Kidney epithelial cell (primary cell): ENCODE measurements around the gene MUC13. TPM values are rescaled to one million over a fixed set of nuclear protein-coding genes. Genes with fewer than 3 reads are reported as not detected.
A peak's percentile ranks its signal among the peaks of the same experiment; 100 is the strongest.

Experiments
- DNase-seq: peaks from one replicate; pipeline ENCODE4 v3.0.0-alpha.2; 2010; ENCODE audit warnings: low read depth
- H3K27me3 ChIP-seq: 2 replicates; pipeline ENCODE4 v1.6.0; 2011; ENCODE audit warnings: low read length; ENCODE audit not compliant: control insufficient read depth, insufficient read depth
- H3K36me3 ChIP-seq: 2 replicates; pipeline ENCODE4 v1.5.1; 2011; ENCODE audit warnings: low read length; ENCODE audit not compliant: control insufficient read depth, insufficient read depth
- H3K4me3 ChIP-seq: 2 replicates; pipeline ENCODE4 v1.5.1; 2011; ENCODE audit warnings: low read depth, mild to moderate bottlenecking, control low read depth, low read length
- CTCF ChIP-seq: IDR thresholded peaks from 2 replicates; pipeline ENCODE4 v1.5.1; 2011; ENCODE audit warnings: mild to moderate bottlenecking, moderate library complexity, low read length, control low read depth, inconsistent platforms; ENCODE audit not compliant: insufficient read depth, poor library complexity, severe bottlenecking
- total RNA-seq: library from RNA; depleted of rRNA; stranded (reverse); fragments of >200 nt; gene quantifications from 2 replicates; pipeline ENCODE4 v1.2.3, GENCODE V29; 2015

MUC13 gene
- total RNA-seq, 1 donor from 2014 or later = not detected

- DNase-seq = no peak
- H3K36me3 ChIP-seq = no peaks in the 10 kb centered on the region
These were observed 713 bp upstream of the MUC13 start for GRCh38 chr3:124935264-124935663.

GRCh38 chr3:124928333-124929202 is 6.0 kb downstream of the MUC13 start:
- DNase-seq = peak; percentile 16
- no peaks in the 10 kb centered on the region for H3K36me3 ChIP-seq
- no peak overlapping the region for H3K4me3 ChIP-seq
- no peaks in the 10 kb centered on the region for H3K27me3 ChIP-seq
- peak; percentile 75 for TF ChIP-seq CTCF

More at GRCh38 chr3:124935264-124935663, 713 bp upstream of the MUC13 start:
- Histone ChIP-seq H3K4me3 (no peak overlapping the region), H3K27me3 (no peaks in the 10 kb centered on the region)
- TF ChIP-seq CTCF = no peak

GRCh38 chr3:124927574-124928045 is 6.9 kb downstream of the MUC13 start:
- DNase-seq = no peak
- no peak overlapping the region for H3K4me3 ChIP-seq
- H3K36me3 ChIP-seq = no peaks in the 10 kb centered on the region
- H3K27me3 ChIP-seq = peaks cover 2% of the 10 kb centered on the region
- TF ChIP-seq CTCF = no peak

GRCh38 chr3:124926426-124927101 is 8.0 kb downstream of the MUC13 start:
- Histone ChIP-seq H3K4me3 (no peak overlapping the region), H3K36me3 (no peaks in the 10 kb centered on the region), H3K27me3 (peaks cover 2% of the 10 kb centered on the region)
- no peak for TF ChIP-seq CTCF
- no peak for DNase-seq

- TF ChIP-seq CTCF = no peak
- Histone ChIP-seq H3K4me3 (no peak overlapping the region), H3K27me3 (peaks cover 2% of the 10 kb centered on the region), H3K36me3 (no peaks in the 10 kb centered on the region)
- DNase-seq = no peak
These were observed 9.8 kb downstream of the MUC13 start for GRCh38 chr3:124924741-124925140.

- Histone ChIP-seq H3K4me3 (no peak overlapping the region), H3K36me3 (no peaks in the 10 kb centered on the region), H3K27me3 (peaks cover 2% of the 10 kb centered on the region)
- no peak for DNase-seq
- TF ChIP-seq CTCF = no peak
These were observed 10.7 kb downstream of the MUC13 start for GRCh38 chr3:124923833-124924232.
